NB4 (cell line): ENCODE results near the gene SRPRB.

Source experiments
- CTCF ChIP-seq: IDR thresholded peaks from one replicate; pipeline ENCODE4 v1.5.1; 2012; ENCODE audit warnings: low read depth, low read length
- MAX ChIP-seq: IDR thresholded peaks from 2 replicates; pipeline ENCODE4 v1.6.1; 2011; ENCODE audit warnings: low read depth, low read length
- MYC ChIP-seq: IDR thresholded peaks from 2 replicates; pipeline ENCODE4 v1.6.1; 2011; ENCODE audit warnings: low read depth, low read length
- POLR2A ChIP-seq: IDR thresholded peaks from 2 replicates; pipeline ENCODE4 v1.6.1; 2011; ENCODE audit warnings: mild to moderate bottlenecking; ENCODE audit not compliant: insufficient read length; ENCODE audit errors: extremely low read depth

GRCh38 chr3:133820889-133821675 lies 15.5 kb downstream of the SRPRB start:
- no peak for TF ChIP-seq CTCF
- TF ChIP-seq MYC: no peak
- TF ChIP-seq POLR2A: no peak
- TF ChIP-seq MAX: no peak
